Fibroblast of pulmonary artery (primary cell): ENCODE data around the gene KIAA2012.
A peak's percentile ranks its signal among the peaks of the same experiment; 100 is the strongest.

Experiments
- DNase-seq: peaks from one replicate; pipeline ENCODE4 v3.0.0-alpha.2; 2010; ENCODE audit warnings: low read depth
- H3K4me3 ChIP-seq: replicated peaks from 2 replicates; pipeline ENCODE4 v1.5.1; 2011; ENCODE audit warnings: low read depth, mild to moderate bottlenecking, control low read depth, low read length, moderate library complexity
- TF ChIP-seq, protein P1 (sequence below): IDR thresholded peaks from 2 replicates; pipeline ENCODE4 v1.5.1; 2011; ENCODE audit warnings: mild to moderate bottlenecking, control low read depth, low read length, inconsistent platforms; ENCODE audit errors: missing control alignments

Gene KIAA2012

DNA sequence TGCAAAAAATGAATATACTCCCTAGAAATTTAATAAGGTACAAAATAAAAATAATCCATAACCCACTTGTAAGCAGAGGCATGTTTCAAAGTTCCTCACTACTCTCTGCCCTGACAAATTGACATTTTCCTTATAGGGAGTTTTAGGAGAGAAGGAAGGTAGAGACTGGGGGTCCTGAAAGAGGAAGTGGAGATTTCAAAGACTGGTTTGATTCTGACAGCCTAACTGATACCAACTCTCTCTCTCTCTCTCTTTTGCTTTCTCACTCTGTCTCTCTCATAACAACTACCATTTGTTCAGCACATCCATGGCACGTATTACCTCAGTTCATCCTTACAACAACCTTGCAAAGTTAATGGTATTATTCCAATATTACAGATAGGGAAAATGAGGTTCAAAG lies 20.8 kb upstream of the KIAA2012 start:
- H3K4me3 ChIP-seq: no peak overlapping the region
- TF ChIP-seq, protein P1, sequence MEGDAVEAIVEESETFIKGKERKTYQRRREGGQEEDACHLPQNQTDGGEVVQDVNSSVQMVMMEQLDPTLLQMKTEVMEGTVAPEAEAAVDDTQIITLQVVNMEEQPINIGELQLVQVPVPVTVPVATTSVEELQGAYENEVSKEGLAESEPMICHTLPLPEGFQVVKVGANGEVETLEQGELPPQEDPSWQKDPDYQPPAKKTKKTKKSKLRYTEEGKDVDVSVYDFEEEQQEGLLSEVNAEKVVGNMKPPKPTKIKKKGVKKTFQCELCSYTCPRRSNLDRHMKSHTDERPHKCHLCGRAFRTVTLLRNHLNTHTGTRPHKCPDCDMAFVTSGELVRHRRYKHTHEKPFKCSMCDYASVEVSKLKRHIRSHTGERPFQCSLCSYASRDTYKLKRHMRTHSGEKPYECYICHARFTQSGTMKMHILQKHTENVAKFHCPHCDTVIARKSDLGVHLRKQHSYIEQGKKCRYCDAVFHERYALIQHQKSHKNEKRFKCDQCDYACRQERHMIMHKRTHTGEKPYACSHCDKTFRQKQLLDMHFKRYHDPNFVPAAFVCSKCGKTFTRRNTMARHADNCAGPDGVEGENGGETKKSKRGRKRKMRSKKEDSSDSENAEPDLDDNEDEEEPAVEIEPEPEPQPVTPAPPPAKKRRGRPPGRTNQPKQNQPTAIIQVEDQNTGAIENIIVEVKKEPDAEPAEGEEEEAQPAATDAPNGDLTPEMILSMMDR: no peak
- no peak for DNase-seq

DNA sequence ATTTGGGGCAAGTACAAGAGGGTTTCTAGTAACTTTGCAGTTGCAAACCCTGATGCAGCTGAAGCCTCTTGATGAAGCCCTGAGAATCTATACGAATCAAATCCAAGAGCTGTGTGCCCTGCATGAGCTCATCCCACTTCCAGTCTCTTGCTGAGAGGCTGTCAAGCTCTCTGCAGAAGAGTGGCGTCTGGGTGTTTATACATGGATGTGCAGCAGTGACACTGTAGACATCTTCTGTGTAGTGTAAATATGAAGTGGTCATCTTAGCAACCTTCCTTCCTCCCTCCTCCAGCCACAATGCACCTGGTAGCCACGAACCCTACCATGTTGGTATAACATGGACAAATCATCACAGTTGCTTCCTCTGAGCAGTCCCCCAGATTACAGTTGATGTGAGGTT lies 18.4 kb upstream of the KIAA2012 start:
- TF ChIP-seq, protein P1: no peak

DNA sequence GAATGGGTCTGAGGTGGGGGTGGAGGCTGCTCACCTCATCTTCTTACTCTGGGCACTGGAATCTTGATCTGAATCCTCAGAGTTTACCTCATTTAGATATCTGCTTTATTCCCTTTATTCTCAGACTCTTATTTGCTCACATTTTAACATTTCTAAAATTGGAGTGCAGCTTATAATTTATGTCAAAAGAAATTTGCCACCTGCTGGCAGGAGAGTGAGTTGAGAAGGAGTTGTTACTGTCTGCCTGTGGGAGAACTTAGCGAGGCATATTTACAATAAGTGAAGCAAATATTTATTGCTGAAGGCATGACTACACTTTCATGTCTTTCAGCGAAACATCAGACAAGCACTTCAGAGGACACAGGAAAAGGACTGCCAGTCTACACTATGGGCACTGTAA lies 16.4 kb upstream of the KIAA2012 start:
- H3K4me3 ChIP-seq: no peak overlapping the region
- TF ChIP-seq, protein P1: peak; percentile 27
- DNase-seq: peak; percentile 19

More for the DNA sequence above, 18.4 kb upstream of the KIAA2012 start:
- H3K4me3 ChIP-seq: no peak overlapping the region
- no peak for DNase-seq

DNA sequence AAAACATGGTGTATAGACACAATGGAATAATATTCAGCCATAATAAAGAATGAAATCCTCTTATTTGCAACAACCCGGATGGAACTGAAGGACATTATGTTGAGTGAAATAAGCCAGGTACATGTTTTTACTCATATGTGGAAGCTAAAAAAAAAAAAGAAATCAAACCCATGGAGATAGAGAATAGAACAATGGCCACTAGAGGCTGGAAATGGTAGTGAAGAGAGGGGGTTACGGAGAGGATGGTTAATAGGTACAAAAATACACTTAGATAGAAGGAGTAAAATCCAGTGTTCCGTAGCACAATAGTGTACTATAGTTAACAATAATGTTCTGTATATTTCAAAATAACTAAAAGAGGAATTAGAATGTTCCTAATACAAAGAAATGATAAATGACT lies 12.8 kb upstream of the KIAA2012 start:
- TF ChIP-seq, protein P1: peak; percentile 35
- H3K4me3 ChIP-seq: no peak overlapping the region
- no peak for DNase-seq

DNA sequence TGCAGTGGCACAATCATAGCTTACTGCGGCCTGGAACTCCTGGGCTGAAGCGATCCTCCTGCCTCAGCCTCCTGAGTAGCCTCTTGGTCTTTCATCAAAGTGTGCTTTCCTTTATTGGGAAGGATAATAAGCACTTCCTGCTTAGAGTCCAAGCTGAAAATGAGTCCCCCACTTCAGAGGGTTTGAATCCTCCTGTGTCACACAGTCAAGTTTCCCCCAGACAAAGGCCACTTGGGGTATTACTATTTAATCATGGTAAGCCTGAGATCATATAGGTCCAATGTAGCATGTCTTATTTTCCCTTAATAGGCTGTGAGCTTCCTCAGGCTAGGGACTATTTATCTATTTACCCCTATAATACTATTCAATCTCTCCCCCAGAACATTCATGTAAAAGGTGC lies 11.4 kb upstream of the KIAA2012 start:
- TF ChIP-seq, protein P1: no peak
- DNase-seq: no peak
- H3K4me3 ChIP-seq: no peak overlapping the region

DNA sequence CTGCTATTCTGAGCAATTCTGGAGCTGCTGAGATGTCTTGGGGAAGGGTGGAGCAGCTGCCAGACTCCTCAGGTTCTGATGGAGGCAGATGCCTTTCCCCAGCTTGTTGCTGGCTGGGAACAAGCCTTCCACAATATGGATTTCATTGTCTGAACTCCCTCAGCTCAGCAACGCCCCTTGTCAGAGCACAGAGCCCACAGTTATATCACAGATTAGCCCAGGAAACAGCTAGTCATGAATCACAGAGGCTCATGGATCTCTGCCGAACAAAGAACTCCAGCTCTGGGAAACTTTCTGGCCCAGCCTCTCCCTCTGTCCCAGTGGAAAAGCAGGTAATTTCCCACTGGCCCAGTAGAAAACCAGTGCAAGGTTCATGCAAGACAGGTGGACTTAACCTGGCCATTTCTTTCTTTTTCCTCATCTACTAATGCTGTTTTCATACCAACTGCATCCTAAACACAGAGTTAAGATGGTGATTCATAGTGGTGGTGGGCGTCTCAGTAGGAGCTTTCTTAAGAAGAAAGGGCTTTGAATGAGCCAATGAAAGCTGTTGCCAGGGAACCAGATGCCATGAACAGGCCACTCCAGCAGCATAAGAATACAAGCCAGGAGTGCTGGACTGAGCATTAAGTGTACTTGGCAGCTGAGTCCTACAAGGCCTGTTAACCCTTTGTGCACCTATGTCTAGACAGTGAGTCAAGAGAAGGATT lies 8.7 kb upstream of the KIAA2012 start:
- H3K4me3 ChIP-seq: no peak overlapping the region
- peak; percentile 82 for DNase-seq
- TF ChIP-seq, protein P1: no peak

DNA sequence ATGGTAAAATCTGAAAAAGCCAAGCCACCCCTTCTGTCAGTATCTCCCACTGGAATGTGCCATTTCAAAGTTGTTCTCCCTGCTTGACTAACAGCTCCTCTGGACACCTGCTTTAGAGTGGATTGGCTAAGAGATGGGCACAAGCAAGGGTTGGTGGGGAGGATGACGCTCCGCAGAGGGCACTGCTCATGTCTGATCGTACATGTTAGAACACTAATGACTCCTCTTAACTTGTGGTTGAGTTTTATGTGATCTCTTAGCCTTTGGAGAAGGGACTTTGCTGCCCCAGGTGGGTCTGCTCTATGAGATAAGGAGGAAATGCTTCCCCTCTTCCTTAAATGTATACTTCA lies 8.2 kb upstream of the KIAA2012 start:
- TF ChIP-seq, protein P1: no peak
- no peak overlapping the region for H3K4me3 ChIP-seq

More for the DNA sequence above, 8.2 kb upstream of the KIAA2012 start:
- DNase-seq: no peak
